ENCODE results near the gene NCOR2.

The NCOR2 gene

GRCh38 chr12:124524231-124524925, 43.0 kb downstream of the NCOR2 start:
- H3K4me1 ChIP-seq (ENCODE audit: control insufficient read depth, insufficient read depth, low read length): peaks cover 70% of the 10 kb centered on the region
- H3K36me3 ChIP-seq (ENCODE audit: insufficient read depth, low read length): no peaks in the 10 kb centered on the region
- peak overlapping the region; percentile 22 for H3K9ac ChIP-seq (ENCODE audit: low read depth, low read length)

GRCh38 chr12:124523071-124523470, 44.3 kb downstream of the NCOR2 start:
- H3K4me2 ChIP-seq (ENCODE audit: low read length): peak overlapping the region; percentile 65
- H3K4me3 ChIP-seq (ENCODE audit: low read length): peak overlapping the region; percentile 21
- H3K36me3 ChIP-seq (ENCODE audit: insufficient read depth, low read length): no peaks in the 10 kb centered on the region
- no peaks in the 10 kb centered on the region for H3K9me3 ChIP-seq (replicated peaks; ENCODE audit: low read length)
- H3K4me1 ChIP-seq (ENCODE audit: control insufficient read depth, insufficient read depth, low read length): peaks cover 76% of the 10 kb centered on the region
- H3K27me3 ChIP-seq (ENCODE audit: control insufficient read depth, insufficient read depth, low read length): no peaks in the 10 kb centered on the region
- peak overlapping the region; percentile 63 for H3K9ac ChIP-seq (ENCODE audit: low read depth, low read length)

More at GRCh38 chr12:124524231-124524925, 43.0 kb downstream of the NCOR2 start:
- H3K4me2 ChIP-seq (ENCODE audit: low read length): peak overlapping the region; percentile 65
- H3K4me3 ChIP-seq (ENCODE audit: low read length): no peak overlapping the region
- no peaks in the 10 kb centered on the region for H3K9me3 ChIP-seq (replicated peaks; ENCODE audit: low read length)
- H3K27me3 ChIP-seq (ENCODE audit: control insufficient read depth, insufficient read depth, low read length): no peaks in the 10 kb centered on the region

- H3K36me3 ChIP-seq (ENCODE audit: insufficient read depth, low read length): no peaks in the 10 kb centered on the region
- no peak overlapping the region for H3K4me2 ChIP-seq (ENCODE audit: low read length)
- H3K4me1 ChIP-seq (ENCODE audit: control insufficient read depth, insufficient read depth, low read length): peaks cover 86% of the 10 kb centered on the region
- H3K9ac ChIP-seq (ENCODE audit: low read depth, low read length): no peak overlapping the region
- no peaks in the 10 kb centered on the region for H3K9me3 ChIP-seq (replicated peaks; ENCODE audit: low read length)
- H3K27me3 ChIP-seq (ENCODE audit: control insufficient read depth, insufficient read depth, low read length): no peaks in the 10 kb centered on the region
- H3K4me3 ChIP-seq (ENCODE audit: low read length): no peak overlapping the region
These were observed 46.5 kb downstream of the NCOR2 start for GRCh38 chr12:124520907-124521306.

- no peaks in the 10 kb centered on the region for H3K9me3 ChIP-seq (replicated peaks; ENCODE audit: low read length)
- peaks cover 83% of the 10 kb centered on the region for H3K4me1 ChIP-seq (ENCODE audit: control insufficient read depth, insufficient read depth, low read length)
- peak overlapping the region; percentile 88 for H3K4me2 ChIP-seq (ENCODE audit: low read length)
- no peak overlapping the region for H3K4me3 ChIP-seq (ENCODE audit: low read length)
- no peak overlapping the region for H3K9ac ChIP-seq (ENCODE audit: low read depth, low read length)
- no peaks in the 10 kb centered on the region for H3K27me3 ChIP-seq (ENCODE audit: control insufficient read depth, insufficient read depth, low read length)
- H3K36me3 ChIP-seq (ENCODE audit: insufficient read depth, low read length): no peaks in the 10 kb centered on the region
These were observed 47.1 kb downstream of the NCOR2 start for GRCh38 chr12:124520265-124520701.

- peaks cover 78% of the 10 kb centered on the region for H3K4me1 ChIP-seq (ENCODE audit: control insufficient read depth, insufficient read depth, low read length)
- H3K36me3 ChIP-seq (ENCODE audit: insufficient read depth, low read length): no peaks in the 10 kb centered on the region
- H3K27me3 ChIP-seq (ENCODE audit: control insufficient read depth, insufficient read depth, low read length): no peaks in the 10 kb centered on the region
- peak overlapping the region; percentile 82 for H3K9ac ChIP-seq (ENCODE audit: low read depth, low read length)
- H3K9me3 ChIP-seq (replicated peaks; ENCODE audit: low read length): no peaks in the 10 kb centered on the region
- peak overlapping the region; percentile 88 for H3K4me2 ChIP-seq (ENCODE audit: low read length)
- H3K4me3 ChIP-seq (ENCODE audit: low read length): no peak overlapping the region
These were observed 47.7 kb downstream of the NCOR2 start for GRCh38 chr12:124519746-124520145.

- Histone ChIP-seq H3K36me3 (ENCODE audit: insufficient read depth, low read length) (no peaks in the 10 kb centered on the region), H3K4me2 (ENCODE audit: low read length) (peak overlapping the region; percentile 88), H3K9me3 (replicated peaks; ENCODE audit: low read length) (no peaks in the 10 kb centered on the region), H3K4me1 (ENCODE audit: control insufficient read depth, insufficient read depth, low read length) (peaks cover 70% of the 10 kb centered on the region), H3K9ac (ENCODE audit: low read depth, low read length) (peak overlapping the region; percentile 82), H3K27me3 (ENCODE audit: control insufficient read depth, insufficient read depth, low read length) (no peaks in the 10 kb centered on the region), H3K4me3 (ENCODE audit: low read length) (peak overlapping the region; percentile 75)
These were observed 49.1 kb downstream of the NCOR2 start for GRCh38 chr12:124518051-124518932.
